ENCODE results near the gene CTAGE9. TPM values are rescaled to one million over a fixed set of nuclear protein-coding genes. Genes with fewer than 3 reads are reported as not detected.

Gene CTAGE9
- total and polyA plus RNA-seq, 2 donors (not counting 1 experiment from before 2014, with no cell fraction given) = not detected

GRCh38 chr6:131749023-131749422 is 38.2 kb upstream of the CTAGE9 start:
- Histone ChIP-seq H2AFZ (ENCODE audit: low read length) (no peak overlapping the region), H3K27me3 (ENCODE audit: control insufficient read depth, insufficient read depth, low read length) (no peaks in the 10 kb centered on the region), H3K4me1 (ENCODE audit: control insufficient read depth, extremely low read depth, insufficient read depth, low read length) (peaks cover 2% of the 10 kb centered on the region), H3K36me3 (ENCODE audit: control insufficient read depth, insufficient read depth, low read length) (no peaks in the 10 kb centered on the region), H3K27ac (ENCODE audit: insufficient read depth, low read length) (no peak overlapping the region), H3K9ac (ENCODE audit: insufficient read depth, low read length) (no peak overlapping the region), H3K4me2 (ENCODE audit: extremely low read depth, insufficient read depth, low read length) (no peak overlapping the region), H4K20me1 (ENCODE audit: control insufficient read depth, extremely low read depth, insufficient read depth, low read length) (no peaks in the 10 kb centered on the region), H3K79me2 (ENCODE audit: control insufficient read depth, insufficient read depth, low read length) (no peaks in the 10 kb centered on the region), H3K4me3 (replicated peaks in 1 of 4; ENCODE audit: control extremely low read depth in 1 of 4, insufficient read depth in 1 of 4, low read depth in 3 of 4, low read length in 4 of 4) (no peak overlapping the region), H3K9me3 (ENCODE audit: control insufficient read depth, insufficient read depth, low read depth, low read length) (no peaks in the 10 kb centered on the region)
- no peak for TF ChIP-seq CTCF (conservative IDR thresholded peaks at IDR 0.05 in 1 of 2, IDR thresholded peaks at IDR 0.05 in 1 of 2; ENCODE audit: low read depth in 1 of 2, low read length in 2 of 2)
- no peak for TF ChIP-seq EZH2 (IDR thresholded peaks at IDR 0.05; ENCODE audit: low read length, missing control alignments)
- DNase-seq (ENCODE audit: low read depth in 2 of 2) = no peak

- DNase-seq (ENCODE audit: low read depth in 2 of 2) = no peak
- H3K79me2 ChIP-seq (ENCODE audit: control insufficient read depth, insufficient read depth, low read length) = no peaks in the 10 kb centered on the region
- no peaks in the 10 kb centered on the region for H4K20me1 ChIP-seq (ENCODE audit: control insufficient read depth, extremely low read depth, insufficient read depth, low read length)
- no peak overlapping the region for H3K9ac ChIP-seq (ENCODE audit: insufficient read depth, low read length)
- H3K27me3 ChIP-seq (ENCODE audit: control insufficient read depth, insufficient read depth, low read length) = no peaks in the 10 kb centered on the region
- no peaks in the 10 kb centered on the region for H3K9me3 ChIP-seq (ENCODE audit: control insufficient read depth, insufficient read depth, low read depth, low read length)
- TF ChIP-seq CTCF (conservative IDR thresholded peaks at IDR 0.05 in 1 of 2, IDR thresholded peaks at IDR 0.05 in 1 of 2; ENCODE audit: low read depth in 1 of 2, low read length in 2 of 2) (no peak), EZH2 (IDR thresholded peaks at IDR 0.05; ENCODE audit: low read length, missing control alignments) (no peak)
- no peak overlapping the region for H3K4me3 ChIP-seq (replicated peaks in 1 of 4; ENCODE audit: control extremely low read depth in 1 of 4, insufficient read depth in 1 of 4, low read depth in 3 of 4, low read length in 4 of 4)
- no peak overlapping the region for H3K4me2 ChIP-seq (ENCODE audit: extremely low read depth, insufficient read depth, low read length)
- H2AFZ ChIP-seq (ENCODE audit: low read length) = peak overlapping the region; percentile 74
- H3K4me1 ChIP-seq (ENCODE audit: control insufficient read depth, extremely low read depth, insufficient read depth, low read length) = no peaks in the 10 kb centered on the region
- H3K36me3 ChIP-seq (ENCODE audit: control insufficient read depth, insufficient read depth, low read length) = no peaks in the 10 kb centered on the region
- H3K27ac ChIP-seq (ENCODE audit: insufficient read depth, low read length) = no peak overlapping the region
These were observed 37.1 kb upstream of the CTAGE9 start for GRCh38 chr6:131747821-131748353.

- no peak overlapping the region for H3K4me3 ChIP-seq (replicated peaks in 1 of 4; ENCODE audit: control extremely low read depth in 1 of 4, insufficient read depth in 1 of 4, low read depth in 3 of 4, low read length in 4 of 4)
- DNase-seq (ENCODE audit: low read depth in 2 of 2) = no peak
- no peaks in the 10 kb centered on the region for H3K9me3 ChIP-seq (ENCODE audit: control insufficient read depth, insufficient read depth, low read depth, low read length)
- no peak for TF ChIP-seq CTCF (conservative IDR thresholded peaks at IDR 0.05 in 1 of 2, IDR thresholded peaks at IDR 0.05 in 1 of 2; ENCODE audit: low read depth in 1 of 2, low read length in 2 of 2)
- TF ChIP-seq EZH2 (IDR thresholded peaks at IDR 0.05; ENCODE audit: low read length, missing control alignments) = no peak
- H3K27ac ChIP-seq (ENCODE audit: insufficient read depth, low read length) = no peak overlapping the region
- H2AFZ ChIP-seq (ENCODE audit: low read length) = no peak overlapping the region
- H3K36me3 ChIP-seq (ENCODE audit: control insufficient read depth, insufficient read depth, low read length) = no peaks in the 10 kb centered on the region
- H3K9ac ChIP-seq (ENCODE audit: insufficient read depth, low read length) = no peak overlapping the region
- H3K79me2 ChIP-seq (ENCODE audit: control insufficient read depth, insufficient read depth, low read length) = no peaks in the 10 kb centered on the region
- H3K4me1 ChIP-seq (ENCODE audit: control insufficient read depth, extremely low read depth, insufficient read depth, low read length) = no peaks in the 10 kb centered on the region
- H3K27me3 ChIP-seq (ENCODE audit: control insufficient read depth, insufficient read depth, low read length) = no peaks in the 10 kb centered on the region
- no peaks in the 10 kb centered on the region for H4K20me1 ChIP-seq (ENCODE audit: control insufficient read depth, extremely low read depth, insufficient read depth, low read length)
- H3K4me2 ChIP-seq (ENCODE audit: extremely low read depth, insufficient read depth, low read length) = no peak overlapping the region
These were observed 34.7 kb upstream of the CTAGE9 start for GRCh38 chr6:131745476-131745875.

Data from fibroblast of lung (primary cell).